Measurements from ENCODE around the gene RGS7.

Gene RGS7

DNA sequence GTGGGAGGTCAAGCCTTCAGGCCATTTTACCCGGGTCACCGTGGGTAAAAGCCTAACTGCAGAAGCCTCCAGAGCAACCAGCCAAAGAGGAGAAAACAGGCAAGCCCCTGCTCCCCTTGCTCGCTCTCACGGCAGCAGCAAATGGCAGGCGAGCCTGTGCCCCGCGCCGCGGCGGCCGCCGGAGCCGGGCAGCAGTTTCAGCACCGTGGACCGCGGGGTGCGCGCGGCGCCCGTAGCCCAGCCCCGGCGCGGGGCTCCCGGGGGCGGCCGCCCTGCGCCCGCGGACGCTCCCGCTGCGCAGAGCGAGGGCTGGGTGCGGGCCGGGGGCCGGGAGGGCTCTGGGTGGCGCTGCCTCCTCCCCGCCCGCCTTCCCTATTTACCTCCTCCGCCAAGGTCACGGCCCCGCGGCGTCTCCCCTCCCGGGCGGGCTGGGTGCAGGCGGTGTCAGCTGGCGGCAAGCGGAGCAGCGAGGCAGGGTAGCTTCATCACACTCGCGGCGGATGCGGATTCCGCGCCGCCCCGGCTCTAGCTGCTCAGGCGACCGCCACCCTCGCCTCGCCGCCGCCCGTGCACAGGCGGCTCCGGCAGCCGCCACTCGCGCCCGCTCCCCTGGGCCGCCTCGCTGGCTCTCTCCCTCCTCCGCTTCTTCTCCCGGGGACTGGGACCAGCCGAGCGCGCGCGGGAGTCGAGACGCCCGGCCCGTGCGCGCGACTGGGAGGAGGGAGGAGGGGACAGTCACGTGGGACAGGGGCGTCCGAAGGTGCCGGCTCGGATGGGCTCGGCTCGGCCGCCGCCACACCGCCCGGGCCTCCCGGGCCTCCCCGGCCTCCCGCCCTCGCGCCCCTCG, at the start of gene RGS7:
TSS of gene RGS7 (minus strand) at position 687 of the 847 bp plus-strand sequence.
- DNase-seq (ENCODE audit: low spot score), result no peak

DNA sequence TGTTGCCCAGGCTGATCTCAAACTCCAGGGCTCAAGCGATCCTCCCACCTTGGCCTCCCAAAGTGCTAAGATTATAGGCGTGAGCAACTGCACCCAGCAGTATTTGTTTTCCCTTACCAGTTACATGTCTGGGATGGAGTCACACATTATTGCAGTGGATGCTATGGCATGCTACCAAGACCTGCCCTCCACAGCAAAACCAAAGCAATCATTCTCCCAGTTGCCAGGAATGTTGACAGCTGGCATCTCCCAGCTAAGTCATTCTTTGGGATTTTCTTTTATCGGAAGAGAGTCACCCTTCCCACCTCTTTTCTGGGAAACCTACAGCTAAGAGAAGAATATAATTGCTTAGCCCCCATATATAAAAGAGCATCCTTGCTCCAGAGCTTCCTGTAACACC, 49.4 kb upstream of the RGS7 start:
- no peak for DNase-seq (ENCODE audit: low spot score)

DNA sequence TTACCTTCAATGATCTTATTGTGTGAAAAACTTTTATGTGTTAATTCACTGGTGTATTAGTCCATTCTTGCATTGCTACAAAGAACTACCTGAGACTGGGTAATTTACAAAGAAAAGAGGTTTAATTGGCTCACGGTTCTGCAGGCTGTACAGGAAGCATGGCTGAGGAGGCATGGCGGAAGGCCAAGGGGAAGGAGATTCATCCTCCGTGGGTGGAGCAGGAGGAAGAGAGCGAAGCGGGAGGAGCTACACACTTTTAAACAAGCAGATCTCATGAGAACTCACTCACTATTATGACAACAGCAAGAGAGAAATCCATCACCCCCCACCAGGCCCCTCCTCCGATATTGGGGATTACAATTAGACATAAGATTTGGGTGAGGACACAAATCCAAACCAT, 44.2 kb upstream of the RGS7 start:
- no peak for DNase-seq (ENCODE audit: low spot score)

GRCh38 chr1:241396747-241397681, 40.0 kb upstream of the RGS7 start:
- no peak for DNase-seq (ENCODE audit: low spot score)

DNA sequence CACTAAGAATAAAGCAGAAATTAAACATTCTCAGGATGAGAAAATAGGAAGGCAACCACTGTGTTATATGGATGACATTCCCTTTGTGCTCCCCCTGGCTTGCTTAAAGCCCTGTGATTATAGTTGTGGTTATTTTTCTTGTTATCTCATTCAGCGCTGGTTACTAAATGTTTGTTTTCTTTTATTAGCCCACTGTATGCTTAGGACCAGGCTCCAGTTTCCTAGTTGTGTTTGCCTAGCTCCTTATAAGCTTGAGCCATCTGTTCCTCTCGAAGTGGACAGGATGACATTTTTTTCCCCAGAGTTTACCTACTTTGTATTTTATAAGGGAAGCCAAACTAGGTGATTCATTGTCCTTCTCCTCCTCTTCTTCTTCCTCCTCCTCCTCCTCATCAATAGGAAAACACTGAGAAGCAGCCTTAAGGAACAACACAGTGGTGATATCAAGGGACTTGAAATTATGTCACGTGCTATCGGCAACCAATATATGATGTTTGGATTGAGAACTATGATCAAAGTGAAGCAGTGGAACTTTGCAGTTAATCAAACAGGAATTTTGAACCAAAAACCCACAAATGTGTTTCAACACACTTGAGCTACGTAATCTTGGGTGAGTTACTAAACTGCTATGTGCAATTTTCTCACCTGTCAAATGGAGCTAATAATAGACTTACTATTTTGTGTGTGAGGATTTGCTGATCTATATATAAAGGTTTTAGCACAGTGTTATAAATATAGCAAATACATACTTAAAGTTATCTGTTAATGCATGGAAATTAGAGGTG, 35.1 kb upstream of the RGS7 start:
- no peak for DNase-seq (ENCODE audit: low spot score)

- DNase-seq (ENCODE audit: low spot score), result no peak
Measured at GRCh38 chr1:241390526-241390925, 33.5 kb upstream of the RGS7 start.

DNA sequence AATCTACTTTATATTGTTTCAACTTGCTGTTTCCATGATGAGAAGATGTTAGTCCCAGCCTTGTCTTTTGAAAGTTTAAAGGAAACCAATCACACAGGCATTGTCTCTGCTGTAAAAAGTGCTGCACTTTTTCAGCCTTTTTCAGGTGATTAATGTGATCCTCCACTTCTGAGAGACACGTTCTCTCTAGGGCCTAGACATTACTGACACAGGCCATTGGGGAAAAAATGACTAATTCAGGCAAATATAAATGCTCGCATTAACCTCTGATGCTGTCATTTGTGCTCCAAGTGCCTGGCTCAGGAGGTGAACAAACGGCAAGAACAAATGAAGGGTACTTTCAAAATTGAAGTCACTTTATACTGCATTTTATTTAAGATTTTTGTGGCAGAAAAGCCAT, 32.4 kb upstream of the RGS7 start:
- no peak for DNase-seq (ENCODE audit: low spot score)

GRCh38 chr1:241387216-241387615, 30.2 kb upstream of the RGS7 start:
- DNase-seq (ENCODE audit: low spot score), result no peak

DNA sequence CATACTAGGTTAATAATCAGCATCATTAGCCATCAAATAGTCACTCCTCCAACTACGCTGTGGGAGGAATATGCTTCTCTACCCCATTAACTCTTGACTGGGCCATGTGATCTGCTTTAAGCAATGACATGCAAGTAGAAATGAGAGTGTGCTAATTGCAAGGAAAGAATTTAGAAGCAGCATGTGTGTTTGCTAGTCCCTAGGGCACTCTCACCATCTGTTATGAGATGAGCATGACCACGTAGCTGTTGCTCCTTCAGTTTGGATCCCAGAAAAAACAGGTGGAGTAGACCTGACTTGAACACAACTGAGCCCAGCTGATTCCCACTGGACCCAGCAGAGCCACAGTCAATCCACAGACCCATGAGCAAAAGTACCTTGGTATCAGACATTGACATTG, 19.7 kb upstream of the RGS7 start:
- no peak for DNase-seq (ENCODE audit: low spot score)

GRCh38 chr1:241375886-241376285, 18.9 kb upstream of the RGS7 start:
- DNase-seq (ENCODE audit: low spot score), result no peak

- no peak for DNase-seq (ENCODE audit: low spot score)
Measured at GRCh38 chr1:241366196-241366595, 9.2 kb upstream of the RGS7 start.

DNA sequence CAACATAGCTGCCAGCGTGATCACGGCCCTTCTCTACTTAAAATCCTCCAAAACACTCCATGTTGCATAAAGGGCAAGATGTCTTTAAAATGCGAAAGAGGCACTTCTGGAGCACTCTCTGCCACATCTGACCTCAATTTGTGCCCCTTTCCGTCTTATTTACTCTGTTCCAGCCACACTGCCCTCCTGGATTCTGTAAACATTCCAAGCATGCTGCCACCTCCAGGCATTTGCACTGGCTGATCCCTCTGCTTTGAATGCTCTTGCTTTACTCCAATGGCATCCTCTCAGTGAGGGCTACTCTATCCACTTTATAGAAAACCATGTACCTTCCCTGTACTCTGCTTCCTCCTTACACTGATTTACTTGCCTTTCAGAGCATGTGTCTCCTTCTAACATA, 5.3 kb upstream of the RGS7 start:
- DNase-seq (ENCODE audit: low spot score), result no peak

GRCh38 chr1:241357366-241358340, 648 bp upstream of the RGS7 start:
- no peak for DNase-seq (ENCODE audit: low spot score)

DNA sequence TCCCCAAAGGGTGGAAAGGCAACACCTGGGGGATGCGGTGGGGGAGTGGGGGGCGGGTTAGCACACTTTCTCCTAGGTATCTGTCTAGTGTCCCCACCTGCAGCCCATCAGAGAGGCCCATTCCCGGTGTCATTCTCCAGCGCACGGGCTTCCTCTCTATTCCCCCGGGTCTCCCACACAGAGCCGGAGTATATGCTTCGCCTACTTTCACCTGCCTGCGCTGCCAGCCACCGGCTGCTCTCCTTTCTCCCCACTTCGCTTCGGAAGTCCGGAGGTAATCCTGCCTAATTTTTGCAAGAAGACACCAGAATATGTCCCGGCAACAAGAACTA, 852 bp downstream of the RGS7 start:
- DNase-seq (ENCODE audit: low spot score), result no peak

- no peak for DNase-seq (ENCODE audit: low spot score)
Measured at GRCh38 chr1:241355311-241356010, 1.5 kb downstream of the RGS7 start.

GRCh38 chr1:241352401-241352800, 4.6 kb downstream of the RGS7 start:
- no peak for DNase-seq (ENCODE audit: low spot score)

DNA sequence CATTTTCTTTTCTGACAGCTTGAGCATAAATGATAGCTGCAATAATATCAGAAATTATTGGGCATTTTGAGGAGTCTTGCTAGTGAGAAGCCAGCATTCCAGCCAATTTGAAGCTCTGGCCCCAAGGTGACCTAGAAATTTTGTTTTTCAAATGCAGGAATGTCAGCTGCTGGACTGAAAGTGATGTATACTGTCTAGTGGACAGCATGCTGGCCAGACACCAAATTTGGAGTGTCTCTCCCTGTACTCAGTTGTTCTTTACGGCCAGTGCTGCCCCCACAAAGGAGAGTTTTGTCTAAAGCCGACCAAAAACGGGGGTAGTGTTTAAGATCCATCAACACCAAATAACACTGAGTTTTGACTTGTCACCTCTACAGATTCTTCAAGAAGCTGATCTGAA, 5.2 kb downstream of the RGS7 start:
- no peak for DNase-seq (ENCODE audit: low spot score)

- DNase-seq (ENCODE audit: low spot score), result no peak
Measured at GRCh38 chr1:241343956-241344355, 13.0 kb downstream of the RGS7 start.

- DNase-seq (ENCODE audit: low spot score), result no peak
Measured at GRCh38 chr1:241336335-241336734, 20.7 kb downstream of the RGS7 start.

DNA sequence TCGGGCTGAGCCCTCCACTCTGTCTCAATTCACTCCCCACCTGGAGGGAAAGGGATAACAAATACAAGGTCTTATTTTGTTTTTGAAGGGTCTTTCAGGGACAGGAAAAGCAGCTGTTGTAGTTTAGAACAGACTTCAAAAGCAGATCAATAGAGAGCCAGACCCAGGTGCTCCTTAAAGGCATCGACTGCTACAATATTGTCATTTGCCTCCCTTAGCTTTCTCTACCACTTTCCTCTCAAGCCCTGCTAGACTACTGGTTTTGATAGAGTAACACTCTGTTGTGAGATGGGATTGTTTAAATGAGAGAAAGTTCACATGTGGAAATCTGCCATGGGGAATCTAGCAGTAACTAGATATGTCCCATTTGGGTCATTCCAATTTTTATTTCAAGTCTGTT, 24.0 kb downstream of the RGS7 start:
- no peak for DNase-seq (ENCODE audit: low spot score)

GRCh38 chr1:241332037-241332409, 25.0 kb downstream of the RGS7 start:
- no peak for DNase-seq (ENCODE audit: low spot score)

Data from hematopoietic multipotent progenitor cell treated with erythropoietin and hydrocortisone succinate and interleukin-3 and kit ligand, for 15 days (in vitro differentiated cells).